Ectodermal cell (in vitro differentiated cells): ENCODE measurements around the gene NUP133.

Source experiments
- H3K27ac ChIP-seq: 2 replicates; pipeline ENCODE4 v1.7.0; 2013; ENCODE audit warnings: mild to moderate bottlenecking, low read depth, low read length; ENCODE audit not compliant: insufficient read depth, poor library complexity, severe bottlenecking
- H3K27me3 ChIP-seq: 2 replicates; pipeline ENCODE4 v1.7.0; 2013; ENCODE audit warnings: mild to moderate bottlenecking, low read length; ENCODE audit not compliant: insufficient read depth, control insufficient read depth, poor library complexity, severe bottlenecking
- H3K36me3 ChIP-seq: one replicate; pipeline ENCODE4 v1.7.0; 2013; ENCODE audit warnings: low read length; ENCODE audit not compliant: control insufficient read depth, insufficient read depth
- H3K4me1 ChIP-seq: one replicate; pipeline ENCODE4 v1.7.0; 2013; ENCODE audit warnings: low read length; ENCODE audit not compliant: control insufficient read depth, insufficient read depth
- H3K4me3 ChIP-seq: 2 replicates; pipeline ENCODE4 v1.7.0; 2013; ENCODE audit warnings: low read depth, low read length, control low read depth; ENCODE audit not compliant: insufficient read depth
- H3K9me3 ChIP-seq: 2 replicates; pipeline ENCODE4 v1.7.0; 2013; ENCODE audit warnings: mild to moderate bottlenecking, low read length, moderate library complexity; ENCODE audit not compliant: control insufficient read depth
- WGBS, 2 experiments: methylation state at CpG; one replicate each; pipeline ENCODE4 v1.1.7; 2013; ENCODE audit warnings: missing lambda C conversion rate in 2 of 2; 5-methylcytosine and 5-hydroxymethylcytosine counted together

NUP133 gene

DNA sequence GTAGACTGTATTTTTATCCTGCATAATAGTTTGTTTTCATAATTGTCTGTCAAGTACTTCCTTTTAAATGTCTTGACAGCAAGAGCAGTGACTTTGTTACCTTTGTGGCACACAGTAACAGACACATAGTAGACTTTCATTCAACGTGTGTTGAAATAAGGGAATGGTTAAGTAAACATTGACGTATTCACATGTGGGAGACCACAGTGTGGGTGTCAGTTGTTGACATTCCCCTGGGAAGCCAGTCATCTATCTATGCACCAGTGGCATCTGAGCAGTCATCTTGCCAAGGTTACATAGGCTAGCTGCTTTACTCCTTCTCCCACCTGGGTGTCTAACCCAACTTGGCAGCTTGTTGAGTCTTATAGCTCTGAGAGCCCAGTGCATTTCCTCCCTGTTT lies 1.4 kb upstream of the NUP133 start:
- WGBS, 2 experiments: 91 to 94% methylated on average over 2 of the region's 2 CpGs

DNA sequence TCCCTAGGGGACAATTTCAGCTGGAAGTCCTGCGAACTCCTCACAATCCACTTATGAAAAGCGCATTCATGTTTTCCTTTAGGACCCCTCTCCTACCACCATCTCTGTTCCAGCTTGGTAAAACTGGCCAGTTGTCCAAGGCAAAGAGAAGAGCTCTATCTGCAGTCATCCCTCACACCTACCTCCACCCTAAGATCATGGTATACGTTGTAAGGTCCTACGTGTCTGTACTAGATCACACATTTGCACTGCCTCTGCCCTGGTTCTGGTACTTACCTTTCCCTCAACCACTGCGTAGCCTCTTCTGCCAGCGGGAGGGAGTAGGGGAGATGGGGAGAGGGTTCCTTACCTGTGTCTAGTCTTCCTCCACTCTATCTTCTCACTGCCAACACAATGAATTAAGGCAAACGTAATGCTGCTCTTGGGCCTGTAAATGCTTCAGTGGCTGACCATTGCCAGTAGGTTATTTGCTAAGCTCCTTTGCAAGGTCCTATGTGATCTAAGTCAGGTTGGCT lies 739 bp upstream of the NUP133 start:
- H3K27me3 ChIP-seq: no peaks in the 10 kb centered on the region
- H3K36me3 ChIP-seq: no peaks in the 10 kb centered on the region
- H3K9me3 ChIP-seq: no peaks in the 10 kb centered on the region
- H3K4me3 ChIP-seq: peak overlapping the region; percentile 91
- peaks cover 7% of the 10 kb centered on the region for H3K4me1 ChIP-seq
- H3K27ac ChIP-seq: peak overlapping the region; percentile 90
- 90 to 91% methylated on average over 5 to 6 of the region's 7 CpGs for WGBS, 2 experiments

More for the DNA sequence above, 1.4 kb upstream of the NUP133 start:
- Histone ChIP-seq H3K4me3 (no peak overlapping the region), H3K27ac (no peak overlapping the region), H3K9me3 (no peaks in the 10 kb centered on the region), H3K27me3 (no peaks in the 10 kb centered on the region), H3K4me1 (peaks cover 7% of the 10 kb centered on the region), H3K36me3 (no peaks in the 10 kb centered on the region)

DNA sequence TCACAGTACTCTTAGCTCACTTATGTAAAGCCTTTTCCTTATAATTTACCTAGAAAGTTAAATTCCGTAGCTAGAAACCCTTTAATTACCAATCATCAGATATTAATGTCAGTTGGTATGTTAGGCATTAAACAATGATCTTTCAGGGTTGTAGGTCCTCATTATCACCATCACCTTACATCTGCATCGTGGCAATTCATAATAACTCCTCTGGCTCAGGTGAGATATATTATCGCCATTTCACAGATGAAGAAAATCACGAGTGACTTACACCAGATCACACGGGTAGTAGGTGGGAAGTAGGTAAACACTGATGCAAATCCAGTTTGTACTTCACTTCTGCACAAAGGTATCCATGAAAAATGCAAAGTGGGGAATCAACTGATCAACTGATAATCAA lies 639 bp downstream of the NUP133 start:
- Histone ChIP-seq H3K36me3 (no peaks in the 10 kb centered on the region), H3K27me3 (no peaks in the 10 kb centered on the region)
- WGBS, 2 experiments: 10 to 18% methylated on average over 4 to 5 of the region's 5 CpGs

DNA sequence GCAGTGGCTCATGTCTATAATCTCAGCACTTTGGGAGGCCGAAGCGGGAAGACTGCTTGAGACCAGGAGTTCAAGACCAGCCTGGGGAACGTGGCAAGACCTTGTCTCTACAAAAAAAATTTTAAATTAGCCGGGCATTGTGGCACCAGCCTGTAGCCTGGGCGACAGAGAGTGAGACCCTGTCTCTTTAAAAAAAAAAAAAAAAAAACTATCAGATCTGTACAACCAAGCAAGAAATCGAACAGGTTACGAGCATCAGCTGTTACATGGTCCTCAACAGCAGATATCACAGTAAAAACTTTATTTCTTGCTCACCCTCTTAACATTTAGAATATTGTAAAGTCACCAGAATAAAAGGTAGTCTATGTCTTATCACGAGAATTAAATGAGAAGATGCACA lies 1.5 kb downstream of the NUP133 start:
- H3K27ac ChIP-seq: no peak overlapping the region
- H3K9me3 ChIP-seq: no peaks in the 10 kb centered on the region
- no peaks in the 10 kb centered on the region for H3K36me3 ChIP-seq
- H3K27me3 ChIP-seq: no peaks in the 10 kb centered on the region
- no peak overlapping the region for H3K4me3 ChIP-seq
- H3K4me1 ChIP-seq: peaks cover 7% of the 10 kb centered on the region
- WGBS, 2 experiments: 90 to 96% methylated on average over 8 of the region's 8 CpGs

More for the DNA sequence above, 639 bp downstream of the NUP133 start:
- Histone ChIP-seq H3K4me1 (peaks cover 7% of the 10 kb centered on the region), H3K4me3 (peak overlapping the region; percentile 91), H3K9me3 (no peaks in the 10 kb centered on the region), H3K27ac (peak overlapping the region; percentile 90)

DNA sequence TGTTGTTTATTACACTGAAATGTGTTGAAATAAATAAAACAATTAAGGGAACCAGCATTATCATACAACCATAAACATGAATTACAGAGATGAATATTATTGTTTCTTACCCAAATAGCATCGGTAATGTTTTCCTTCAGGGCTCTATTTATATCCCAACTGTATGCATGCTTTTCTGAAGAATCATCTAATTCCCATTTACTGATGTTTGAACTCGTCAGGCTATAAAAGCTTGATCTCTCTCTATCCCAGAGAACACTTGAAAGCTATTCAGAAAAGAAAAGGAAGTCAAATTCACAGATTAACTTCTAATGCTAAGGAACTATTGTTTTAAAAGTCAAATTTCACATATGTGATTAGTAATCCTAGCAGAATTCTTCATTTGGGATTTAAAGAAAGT lies 12.4 kb downstream of the NUP133 start:
- Histone ChIP-seq H3K4me1 (no peaks in the 10 kb centered on the region), H3K36me3 (peaks cover 33% of the 10 kb centered on the region), H3K27ac (no peak overlapping the region), H3K27me3 (no peaks in the 10 kb centered on the region), H3K9me3 (no peaks in the 10 kb centered on the region), H3K4me3 (no peak overlapping the region)
- WGBS, 2 experiments: 93 to 98% methylated on average over 2 of the region's 2 CpGs

DNA sequence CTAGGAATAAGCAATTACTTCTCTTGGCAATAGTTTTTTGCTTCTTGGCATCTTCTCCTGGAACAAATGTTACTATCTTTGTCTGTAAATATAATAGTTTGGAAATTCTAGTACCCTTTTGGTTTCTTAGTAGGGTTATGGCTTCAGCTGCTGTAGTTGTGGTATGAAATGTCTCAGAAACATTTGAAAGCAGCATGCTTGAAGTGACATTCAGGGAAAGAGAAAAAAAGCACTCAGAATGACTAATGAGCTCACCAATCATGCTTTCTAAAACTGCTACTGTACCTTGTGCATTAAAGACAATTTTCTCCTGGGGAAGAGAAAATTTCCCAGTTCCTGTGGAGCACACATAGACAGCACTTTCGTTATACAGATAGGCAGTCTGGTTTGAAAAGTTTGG lies 21.0 kb downstream of the NUP133 start:
- no peak overlapping the region for H3K27ac ChIP-seq
- peaks cover 40% of the 10 kb centered on the region for H3K36me3 ChIP-seq
- WGBS, 2 experiments: 100% methylated on average over 1 of the region's 1 CpG
- no peaks in the 10 kb centered on the region for H3K27me3 ChIP-seq
- no peaks in the 10 kb centered on the region for H3K4me1 ChIP-seq
- H3K4me3 ChIP-seq: no peak overlapping the region
- H3K9me3 ChIP-seq: no peaks in the 10 kb centered on the region

DNA sequence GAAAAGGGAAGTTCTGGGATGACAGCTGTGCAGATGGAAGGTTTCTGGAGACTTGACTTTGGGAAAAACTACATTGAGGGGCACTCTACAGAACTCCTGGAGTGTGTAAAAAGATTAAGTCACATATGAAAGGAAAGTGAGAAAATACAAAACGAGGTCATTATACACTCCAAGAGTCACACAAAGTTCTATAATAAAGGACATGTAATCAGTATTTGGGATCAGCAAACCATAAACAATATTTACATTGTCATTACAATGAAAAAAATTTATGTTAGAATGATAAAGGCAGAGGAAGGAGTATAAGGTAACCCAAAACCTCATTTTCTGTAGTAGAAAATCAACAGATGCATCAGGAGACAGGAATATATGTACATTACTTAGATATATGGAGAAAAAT lies 22.8 kb downstream of the NUP133 start:
- WGBS, 2 experiments: 100% methylated on average over 1 of the region's 1 CpG; no CpG with 5 or more reads in 1 of the 2 experiments

DNA sequence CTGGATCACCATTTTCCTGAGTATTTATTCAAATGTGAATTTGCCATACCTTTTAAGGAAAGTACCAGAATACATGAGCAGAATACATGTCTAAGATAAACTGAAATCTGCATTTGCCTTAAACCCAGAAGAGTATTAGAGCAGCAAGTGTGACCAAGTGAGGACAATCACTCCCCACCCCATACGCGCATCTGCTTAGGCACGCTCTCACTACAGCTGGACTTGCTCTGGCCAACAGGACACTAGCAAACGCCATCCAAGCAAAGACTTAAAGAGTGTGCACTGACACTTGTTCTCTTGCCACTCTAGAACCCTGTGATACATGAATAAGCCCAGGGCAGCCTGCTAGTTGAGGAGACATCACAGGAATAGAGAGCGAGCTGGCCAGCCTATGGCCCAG lies 25.6 kb downstream of the NUP133 start:
- Histone ChIP-seq H3K27me3 (no peaks in the 10 kb centered on the region), H3K27ac (no peak overlapping the region), H3K36me3 (peaks cover 26% of the 10 kb centered on the region), H3K4me3 (no peak overlapping the region), H3K4me1 (no peaks in the 10 kb centered on the region), H3K9me3 (no peaks in the 10 kb centered on the region)
- WGBS, 2 experiments: 95 to 96% methylated on average over 5 of the region's 5 CpGs

More for the DNA sequence above, 22.8 kb downstream of the NUP133 start:
- no peaks in the 10 kb centered on the region for H3K27me3 ChIP-seq
- H3K4me3 ChIP-seq: no peak overlapping the region
- no peaks in the 10 kb centered on the region for H3K4me1 ChIP-seq
- no peaks in the 10 kb centered on the region for H3K9me3 ChIP-seq
- peaks cover 40% of the 10 kb centered on the region for H3K36me3 ChIP-seq
- H3K27ac ChIP-seq: no peak overlapping the region

DNA sequence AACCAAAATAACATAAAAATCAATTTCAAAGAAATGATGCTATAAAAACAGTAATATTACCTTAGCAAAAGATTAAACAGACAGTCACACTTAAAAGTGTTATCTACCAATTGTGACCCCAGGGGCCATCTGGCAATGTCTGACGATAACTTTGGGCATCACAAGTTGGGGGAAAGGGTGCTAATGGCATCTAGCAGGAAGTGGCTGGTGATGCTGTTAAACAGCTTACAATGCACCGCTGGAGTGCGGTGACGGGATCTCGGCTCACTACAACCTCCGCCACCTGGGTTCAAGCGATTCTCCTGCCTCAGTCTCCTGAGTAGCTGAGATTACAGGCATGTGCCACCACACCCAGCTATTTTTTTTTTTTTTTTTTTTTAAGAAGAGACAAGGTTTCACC lies 27.6 kb downstream of the NUP133 start:
- H3K36me3 ChIP-seq: peaks cover 34% of the 10 kb centered on the region
- no peak overlapping the region for H3K4me3 ChIP-seq
- H3K9me3 ChIP-seq: no peaks in the 10 kb centered on the region
- H3K27ac ChIP-seq: no peak overlapping the region
- H3K27me3 ChIP-seq: no peaks in the 10 kb centered on the region
- 87 to 90% methylated on average over 7 of the region's 7 CpGs for WGBS, 2 experiments
- H3K4me1 ChIP-seq: no peaks in the 10 kb centered on the region

DNA sequence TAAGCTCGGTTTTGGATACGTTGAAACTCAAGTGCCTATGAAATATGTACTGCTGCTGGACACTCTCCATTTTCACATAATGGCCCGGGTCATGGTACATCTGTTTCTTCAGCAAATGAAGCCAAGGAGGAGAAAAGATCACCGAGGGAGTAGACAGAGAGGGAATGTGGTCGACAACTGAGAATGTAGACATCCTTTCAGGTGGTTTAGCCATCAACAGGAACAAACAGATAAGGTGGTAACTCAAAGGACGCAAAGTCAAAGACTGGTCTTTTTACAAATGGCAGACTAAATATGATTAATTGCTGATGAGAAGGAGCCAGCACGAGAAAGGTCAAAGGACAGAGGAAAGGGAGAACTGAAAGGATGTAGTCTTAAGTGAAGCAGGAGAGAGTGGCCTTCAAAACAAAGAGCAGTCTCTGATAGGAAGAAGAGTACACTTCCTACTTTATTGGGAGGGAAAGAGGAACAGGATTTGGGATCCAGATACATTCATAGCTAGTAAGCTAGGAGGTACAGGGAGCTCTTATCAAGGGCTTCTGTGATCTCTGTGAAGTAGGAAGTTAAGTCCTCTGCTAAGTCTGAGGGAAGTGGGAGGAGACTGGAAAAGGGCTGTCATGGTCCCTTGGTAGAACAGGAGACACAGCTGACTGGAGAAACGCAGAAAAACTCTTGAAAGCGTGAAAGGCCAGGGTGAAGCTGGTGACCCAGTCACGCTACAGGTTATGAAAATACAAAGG lies 28.3 kb downstream of the NUP133 start:
- WGBS, 2 experiments: 94 to 97% methylated on average over 9 to 10 of the region's 10 CpGs
- Histone ChIP-seq H3K9me3 (no peaks in the 10 kb centered on the region), H3K4me3 (no peak overlapping the region), H3K27me3 (no peaks in the 10 kb centered on the region), H3K36me3 (peaks cover 33% of the 10 kb centered on the region), H3K27ac (no peak overlapping the region), H3K4me1 (no peaks in the 10 kb centered on the region)
